Coronary artery (tissue), 2 donors: ENCODE results near the gene UBE2E2.

Experiments
- DNase-seq: peaks from one replicate; pipeline ENCODE4 v3.0.0-alpha.2; 2017; ENCODE audit warnings: low spot score
- H3K27ac ChIP-seq, 2 donors: fragments of 200-600 bp; sonication (generic); one replicate each; pipeline ENCODE4 v1.5.1; 2016 to 2019
- H3K4me3 ChIP-seq: fragments of 200-600 bp; sonication (generic); 2 replicates; pipeline ENCODE4 v1.5.1; 2016; ENCODE audit warnings: mild to moderate bottlenecking, moderate library complexity
- CTCF ChIP-seq: fragments of 200-600 bp; sonication (generic); IDR thresholded peaks from one replicate; pipeline ENCODE4 v1.5.1; 2019; ENCODE audit warnings: antibody characterized with exemption

The UBE2E2 gene

GRCh38 chr3:23546181-23546580, 343.1 kb downstream of the UBE2E2 start:
- DNase-seq = no peak
- Histone ChIP-seq H3K27ac (no peak overlapping the region), H3K4me3 (no peak overlapping the region)
- no peak for TF ChIP-seq CTCF

- no peak overlapping the region for H3K27ac ChIP-seq
- no peak for TF ChIP-seq CTCF
- DNase-seq = no peak
- H3K4me3 ChIP-seq = no peak overlapping the region
These were observed 345.0 kb downstream of the UBE2E2 start for GRCh38 chr3:23547905-23548650.

- Histone ChIP-seq H3K27ac (no peak overlapping the region), H3K4me3 (no peak overlapping the region)
- no peak for DNase-seq
- TF ChIP-seq CTCF = no peak
These were observed 345.6 kb downstream of the UBE2E2 start for GRCh38 chr3:23548706-23549105.

GRCh38 chr3:23549148-23549910, 346.2 kb downstream of the UBE2E2 start:
- no peak for TF ChIP-seq CTCF
- DNase-seq = no peak
- H3K27ac ChIP-seq = no peak overlapping the region
- no peak overlapping the region for H3K4me3 ChIP-seq

- Histone ChIP-seq H3K27ac (no peak overlapping the region), H3K4me3 (no peak overlapping the region)
- no peak for TF ChIP-seq CTCF
- DNase-seq = no peak
These were observed 347.3 kb downstream of the UBE2E2 start for GRCh38 chr3:23550402-23550801.

GRCh38 chr3:23552506-23552905, 349.4 kb downstream of the UBE2E2 start:
- TF ChIP-seq CTCF = no peak
- Histone ChIP-seq H3K27ac (no peak overlapping the region), H3K4me3 (no peak overlapping the region)
- DNase-seq = no peak

GRCh38 chr3:23553353-23553752, 350.2 kb downstream of the UBE2E2 start:
- no peak overlapping the region for H3K27ac ChIP-seq
- no peak for DNase-seq

More at GRCh38 chr3:23553353-23553752, 350.2 kb downstream of the UBE2E2 start:
- no peak for TF ChIP-seq CTCF
- H3K4me3 ChIP-seq = no peak overlapping the region
